OCI-LY7 (cell line): Measurements from ENCODE around the gene TBC1D17. TPM values are rescaled to one million over a fixed set of nuclear protein-coding genes. Genes with fewer than 3 reads are reported as not detected.
A peak's percentile ranks its signal among the peaks of the same experiment; 100 is the strongest.

Experiments used
- BruUV-seq: library from RNA; stranded (reverse); fragments of 400-500 nt; replicated peaks from 2 replicates; lab custom pipeline; 2021; lab: Mats Ljungman, UMichigan
- CTCF ChIA-PET: fragments of 300-600 bp; sonication (Branson Sonifier 250); formaldehyde crosslinking; loops from one replicate; lab custom pipeline; 2022; ENCODE audit warnings: antibody characterized with exemption; ENCODE audit not compliant: unreplicated experiment; lab: Charles Lee
- POLR2A ChIA-PET: fragments of 300-600 bp; sonication (Branson Sonifier 250); formaldehyde crosslinking; loops from one replicate; lab custom pipeline; 2022; ENCODE audit warnings: antibody characterized with exemption; lab: Charles Lee
- DNase-seq: peaks from one replicate; pipeline ENCODE4 v3.0.0-alpha.2; 2015; ENCODE audit warnings: low spot score
- H2AFZ ChIP-seq: fragments of 200-600 bp; sonication (generic), shearing (Covaris generic); 2 replicates; pipeline ENCODE4 v1.6.1; 2014; ENCODE audit warnings: mild to moderate bottlenecking, antibody characterized with exemption, low read length, moderate library complexity
- H3K27ac ChIP-seq: fragments of 200-600 bp; sonication (generic); 2 replicates; pipeline ENCODE4 v1.5.1; 2014; ENCODE audit warnings: mixed run types, low read depth, mild to moderate bottlenecking, moderate library complexity, low read length, inconsistent platforms; ENCODE audit not compliant: poor library complexity, severe bottlenecking
- H3K36me3 ChIP-seq: fragments of 200-600 bp; sonication (generic); 2 replicates; pipeline ENCODE4 v1.6.1; 2014; ENCODE audit warnings: mild to moderate bottlenecking, antibody characterized with exemption, low read length, moderate library complexity, mixed read lengths; ENCODE audit not compliant: insufficient read depth
- H3K4me1 ChIP-seq: fragments of 200-600 bp; sonication (generic); 2 replicates; pipeline ENCODE4 v1.5.1; 2014; ENCODE audit warnings: mild to moderate bottlenecking, low read length; ENCODE audit not compliant: insufficient read depth, poor library complexity, severe bottlenecking
- H3K4me2 ChIP-seq: fragments of 200-600 bp; sonication (generic); 2 replicates; pipeline ENCODE4 v1.6.1; 2014; ENCODE audit warnings: mild to moderate bottlenecking, low read length
- H3K4me3 ChIP-seq: fragments of 200-600 bp; sonication (generic); 2 replicates; pipeline ENCODE4 v1.5.1; 2014; ENCODE audit warnings: mild to moderate bottlenecking, low read depth, low read length; ENCODE audit not compliant: poor library complexity, severe bottlenecking
- H3K79me2 ChIP-seq: fragments of 200-600 bp; sonication (generic); 2 replicates; pipeline ENCODE4 v1.6.1; 2016; ENCODE audit warnings: low read depth, mild to moderate bottlenecking, low read length, moderate library complexity, mixed read lengths; ENCODE audit not compliant: insufficient read depth
- H3K9me2 ChIP-seq: fragments of 200-600 bp; sonication (generic); 2 replicates; pipeline ENCODE4 v1.6.1; 2016; ENCODE audit warnings: mild to moderate bottlenecking, low read length, mixed read lengths; ENCODE audit not compliant: insufficient read depth
- H3K9me3 ChIP-seq: fragments of 200-600 bp; sonication (generic); 2 replicates; pipeline ENCODE4 v1.6.1; 2014; ENCODE audit warnings: mild to moderate bottlenecking, mixed run types, low read length, mixed read lengths
- H4K20me1 ChIP-seq: fragments of 200-600 bp; sonication (generic); 2 replicates; pipeline ENCODE4 v1.6.1; 2014; ENCODE audit warnings: mild to moderate bottlenecking, antibody characterized with exemption, low read length, moderate library complexity, mixed read lengths; ENCODE audit not compliant: insufficient read depth
- EZH2phosphoT487 ChIP-seq: fragments of 200-600 bp; sonication (generic); IDR thresholded peaks from 2 replicates; pipeline ENCODE4 v1.6.1; 2018; ENCODE audit warnings: low read depth, borderline replicate concordance, mild to moderate bottlenecking, mixed run types, antibody characterized with exemption, low read length, moderate library complexity, mixed read lengths
- intact Hi-C: fragments of 100-400 bp; cut with micrococcal nuclease; formaldehyde crosslinking; loops from one replicate; pipeline ENCODE4 v1.10.0; 2022; ENCODE audit not compliant: unreplicated experiment
- total RNA-seq, 2 experiments: library from RNA; depleted of rRNA in 1 of 2; stranded (reverse); fragments of >200 nt in 1 of 2; shearing (Covaris generic) in 1 of 2; gene quantifications; 2 replicates each; pipeline ENCODE4 v1.2.3, GENCODE V29; 2014 to 2022
- TF ChIP-seq, protein P1 (sequence below): fragments of 200-600 bp; sonication (generic); conservative IDR thresholded peaks from 2 replicates; pipeline ENCODE4 v1.5.1; 2014; ENCODE audit warnings: mild to moderate bottlenecking, antibody characterized with exemption, low read length, moderate library complexity, mixed read lengths

The TBC1D17 gene
- total RNA-seq, 2 experiments from 2014 or later, result 8.0 to 24.0 TPM

DNA sequence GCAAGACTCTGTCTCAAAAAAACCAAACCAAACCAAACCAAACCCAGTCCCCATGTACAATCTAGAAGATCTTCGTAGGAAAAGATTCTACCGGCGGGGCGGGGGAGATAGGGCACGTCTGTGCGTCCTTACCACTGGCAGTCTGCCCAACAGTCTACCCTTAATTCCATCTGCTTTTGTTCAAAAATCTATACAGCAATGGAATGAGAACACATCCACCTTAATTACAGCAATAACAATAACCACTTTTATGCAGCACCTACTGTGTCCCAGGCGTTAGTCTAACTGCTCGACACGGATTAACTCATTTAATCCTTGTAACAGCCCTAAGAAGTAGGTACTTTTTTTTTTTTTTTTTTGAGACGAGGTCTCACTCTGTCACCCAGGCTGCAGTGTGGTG lies 49.0 kb downstream of the TBC1D17 start:
- Histone ChIP-seq H3K79me2 (peaks cover 98% of the 10 kb centered on the region), H4K20me1 (peaks cover 21% of the 10 kb centered on the region; the same call in 1 of the 2 replicates), H3K36me3 (peaks cover 89% of the 10 kb centered on the region), H3K4me1 (peaks cover 76% of the 10 kb centered on the region), H3K27ac (peak overlapping the region; percentile 90), H3K4me2 (peak overlapping the region; percentile 92), H3K4me3 (peak overlapping the region; percentile 91), H3K9me2 (no peaks in the 10 kb centered on the region), H2AFZ (no peak overlapping the region), H3K9me3 (no peaks in the 10 kb centered on the region)
- ChIA-PET POLR2A (no interaction called here), CTCF (no interaction called here)
- no TSS peak for BruUV-seq
- intact Hi-C loops, result no loop called here
- no peak for TF ChIP-seq EZH2phosphoT487
- TF ChIP-seq, protein P1, sequence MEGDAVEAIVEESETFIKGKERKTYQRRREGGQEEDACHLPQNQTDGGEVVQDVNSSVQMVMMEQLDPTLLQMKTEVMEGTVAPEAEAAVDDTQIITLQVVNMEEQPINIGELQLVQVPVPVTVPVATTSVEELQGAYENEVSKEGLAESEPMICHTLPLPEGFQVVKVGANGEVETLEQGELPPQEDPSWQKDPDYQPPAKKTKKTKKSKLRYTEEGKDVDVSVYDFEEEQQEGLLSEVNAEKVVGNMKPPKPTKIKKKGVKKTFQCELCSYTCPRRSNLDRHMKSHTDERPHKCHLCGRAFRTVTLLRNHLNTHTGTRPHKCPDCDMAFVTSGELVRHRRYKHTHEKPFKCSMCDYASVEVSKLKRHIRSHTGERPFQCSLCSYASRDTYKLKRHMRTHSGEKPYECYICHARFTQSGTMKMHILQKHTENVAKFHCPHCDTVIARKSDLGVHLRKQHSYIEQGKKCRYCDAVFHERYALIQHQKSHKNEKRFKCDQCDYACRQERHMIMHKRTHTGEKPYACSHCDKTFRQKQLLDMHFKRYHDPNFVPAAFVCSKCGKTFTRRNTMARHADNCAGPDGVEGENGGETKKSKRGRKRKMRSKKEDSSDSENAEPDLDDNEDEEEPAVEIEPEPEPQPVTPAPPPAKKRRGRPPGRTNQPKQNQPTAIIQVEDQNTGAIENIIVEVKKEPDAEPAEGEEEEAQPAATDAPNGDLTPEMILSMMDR, result no peak
- DNase-seq, result no peak

DNA sequence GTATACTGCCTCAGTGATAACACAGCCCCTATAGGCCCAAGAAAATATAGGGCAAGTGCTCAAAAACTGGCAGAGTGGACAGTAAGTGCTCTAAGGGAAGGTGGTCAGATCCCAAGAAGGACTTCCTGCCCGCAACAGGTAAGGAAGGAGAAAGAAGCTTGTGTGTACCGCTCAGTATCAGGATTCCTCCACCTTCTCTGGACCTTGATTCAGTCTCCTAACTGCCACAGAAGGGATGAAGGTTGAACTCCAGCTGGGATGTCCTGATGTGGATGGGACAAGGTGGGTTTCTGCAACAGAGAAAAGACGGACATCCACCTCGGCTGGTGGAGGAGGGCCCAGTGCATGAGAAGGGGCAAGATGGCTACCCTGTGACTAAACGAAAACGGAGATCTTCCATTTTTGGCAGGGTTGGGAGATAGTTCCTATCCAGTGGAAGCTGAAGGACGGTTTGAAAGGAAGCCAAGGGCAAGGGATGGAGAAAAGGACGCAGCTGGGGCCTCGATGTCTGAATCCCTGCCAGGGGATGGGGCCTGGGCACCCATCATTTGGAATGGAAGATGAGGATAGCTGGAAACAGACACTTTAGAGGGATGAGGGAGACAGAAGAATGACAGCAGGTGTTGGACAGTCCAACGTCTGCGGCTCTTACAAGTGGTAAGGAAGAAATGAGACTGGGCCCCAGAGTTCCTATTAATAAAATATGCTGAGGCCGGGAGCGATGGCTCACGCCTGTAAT lies 50.2 kb downstream of the TBC1D17 start:
- Histone ChIP-seq H3K79me2 (peaks cover 93% of the 10 kb centered on the region), H3K4me2 (peak overlapping the region; percentile 92), H2AFZ (no peak overlapping the region), H3K9me3 (no peaks in the 10 kb centered on the region), H3K27ac (peak overlapping the region; percentile 90), H3K4me1 (peaks cover 71% of the 10 kb centered on the region), H3K36me3 (peaks cover 89% of the 10 kb centered on the region), H4K20me1 (peaks cover 28% of the 10 kb centered on the region), H3K4me3 (peak overlapping the region; percentile 91), H3K9me2 (no peaks in the 10 kb centered on the region)
- TF ChIP-seq EZH2phosphoT487, result no peak
- TF ChIP-seq, protein P1, result no peak
- POLR2A ChIA-PET, result interaction anchor here (0.9 to 1.5 kb wide), 2 partner anchors 16 to 51 kb away, joined by 3 to 4 read pairs; no protein-coding TSS in a partner anchor
- CTCF ChIA-PET, result no interaction called here
- no TSS peak for BruUV-seq
- intact Hi-C loops, result no loop called here
- no peak for DNase-seq

DNA sequence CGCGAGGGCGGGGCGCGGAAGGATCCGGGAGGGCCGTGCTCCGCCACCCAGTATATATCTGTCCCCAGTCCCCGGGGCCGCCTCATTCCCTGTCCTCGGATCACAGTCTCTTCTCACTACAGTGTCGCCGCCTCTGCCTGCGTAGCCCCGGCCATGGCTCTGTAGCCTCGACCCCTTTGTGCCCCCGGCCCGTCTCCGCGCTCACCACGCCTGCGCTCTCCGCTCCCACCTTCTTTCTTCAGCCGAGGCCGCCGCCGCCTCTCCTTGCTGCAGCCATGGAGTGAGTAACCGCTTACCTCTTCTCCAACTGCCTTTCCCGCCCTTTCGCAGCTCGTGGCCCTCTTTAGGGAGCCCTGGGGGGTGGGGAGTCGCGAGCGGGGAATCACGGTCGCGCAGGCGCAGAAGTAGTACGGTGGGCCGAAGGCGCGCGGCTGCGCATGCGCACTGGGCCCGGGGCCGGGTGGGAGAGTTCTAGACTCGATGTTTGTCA lies 51.7 kb downstream of the TBC1D17 start, which contains the start of the genes ATF5 and NUP62:
Gene ATF5, plus strand, starts transcription at position 85 of the 490 bp plus-strand sequence. CDS start 1,646 bp downstream, outside the sequence.
Gene NUP62, minus strand, starts transcription at position 384 of the 490 bp plus-strand sequence. CDS start 19,697 bp downstream, outside the sequence.
- ChIA-PET CTCF (no interaction called here), POLR2A (interaction anchor here (0.7 to 1.5 kb wide), 5 partner anchors 17 to 145 kb away, joined by 3 to 4 read pairs (median 3); partner anchors contain the start of gene IL4I1)
- no peak within 1 kb of the TSS for H2AFZ ChIP-seq
- H3K27ac ChIP-seq, result peak within 1 kb of the TSS; percentile 90
- peak within 1 kb of the TSS; percentile 92 for H3K4me2 ChIP-seq
- peak within 1 kb of the TSS; percentile 91 for H3K4me3 ChIP-seq
- DNase-seq, result peak; percentile 90
- peaks cover 28% of the 10 kb centered on the region for H4K20me1 ChIP-seq
- no peaks in the 10 kb centered on the region for H3K9me2 ChIP-seq
- TF ChIP-seq EZH2phosphoT487, result no peak
- TF ChIP-seq, protein P1, result no peak
- intact Hi-C loops, result loop anchor here (1.0 kb wide), 1 partner anchor 52 kb away; the partner anchor contains the start of genes AKT1S1 and TBC1D17
- H3K9me3 ChIP-seq, result no peaks in the 10 kb centered on the region
- H3K36me3 ChIP-seq, result peaks cover 87% of the 10 kb centered on the region
- H3K4me1 ChIP-seq, result peaks cover 56% of the 10 kb centered on the region
- BruUV-seq, result TSS peak; percentile 70
- H3K79me2 ChIP-seq, result peaks cover 78% of the 10 kb centered on the region
